GM19240 (cell line): ENCODE results near the gene TIMP2.
"Not testable (repeated sequence)": the region's sequence is repeated elsewhere in the genome, so short reads cannot be mapped to it uniquely, and the experiment has no call there.

Experiments used
- DNase-seq: peaks from one replicate; pipeline ENCODE4 v3.0.0; 2011; ENCODE audit warnings: low spot score; ENCODE audit not compliant: insufficient read length

Gene TIMP2

GRCh38 chr17:78890498-78890897, 34.7 kb downstream of the TIMP2 start:
- peak; percentile 56 for DNase-seq

- DNase-seq: not testable (repeated sequence)
These were observed 35.1 kb downstream of the TIMP2 start for GRCh38 chr17:78890096-78890495.

DNA sequence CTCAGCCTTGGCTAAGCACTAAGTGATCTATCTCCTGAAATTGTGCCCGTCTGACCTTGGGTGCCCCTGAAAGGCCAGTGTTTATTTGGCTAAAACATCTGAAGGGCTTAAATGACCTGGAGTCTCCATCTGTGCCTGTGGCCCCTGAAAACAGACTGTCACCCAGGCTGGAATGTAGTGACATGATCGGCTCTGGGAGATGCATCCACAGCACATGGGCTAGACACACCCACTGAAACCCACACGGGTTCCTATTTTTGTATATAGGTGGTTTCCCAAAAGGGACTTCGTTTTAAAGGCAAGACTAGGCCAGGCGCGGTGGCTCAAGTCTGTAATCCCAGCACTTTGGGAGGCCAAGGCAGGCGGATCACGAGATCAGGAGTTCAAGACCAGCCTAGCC, 35.7 kb downstream of the TIMP2 start:
- peak; percentile 43 for DNase-seq

- DNase-seq: no peak
These were observed 36.2 kb downstream of the TIMP2 start for GRCh38 chr17:78888941-78889518.

DNA sequence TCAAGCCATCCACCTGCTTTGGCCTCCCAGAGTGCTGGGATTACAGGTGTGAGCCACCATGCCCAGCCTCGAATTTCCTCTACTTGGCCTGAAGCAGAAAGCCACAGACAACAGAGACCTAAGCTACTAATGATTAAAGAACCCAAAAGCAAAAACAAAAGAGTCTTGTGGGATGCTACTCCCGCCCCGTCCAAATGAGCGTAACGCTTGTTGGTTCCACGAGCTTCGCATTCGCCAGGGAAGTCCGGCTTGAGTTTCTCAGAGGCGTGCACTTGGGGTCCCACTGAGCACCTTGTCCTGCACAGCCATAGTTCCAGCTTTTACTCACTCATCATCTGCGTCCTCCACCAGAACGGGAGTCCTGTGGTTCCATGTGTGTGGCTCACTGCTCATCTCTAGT, 38.2 kb downstream of the TIMP2 start:
- no peak for DNase-seq

- no peak for DNase-seq
These were observed 39.2 kb downstream of the TIMP2 start for GRCh38 chr17:78885956-78886355.

- DNase-seq: no peak
These were observed 40.1 kb downstream of the TIMP2 start for GRCh38 chr17:78884876-78885667.

- DNase-seq: no peak
These were observed 40.9 kb downstream of the TIMP2 start for GRCh38 chr17:78884148-78884825.

- DNase-seq: no peak
These were observed 41.6 kb downstream of the TIMP2 start for GRCh38 chr17:78883533-78884131.

GRCh38 chr17:78883089-78883532, 42.1 kb downstream of the TIMP2 start:
- DNase-seq: no peak

GRCh38 chr17:78882540-78883088, 42.6 kb downstream of the TIMP2 start:
- DNase-seq: no peak

DNA sequence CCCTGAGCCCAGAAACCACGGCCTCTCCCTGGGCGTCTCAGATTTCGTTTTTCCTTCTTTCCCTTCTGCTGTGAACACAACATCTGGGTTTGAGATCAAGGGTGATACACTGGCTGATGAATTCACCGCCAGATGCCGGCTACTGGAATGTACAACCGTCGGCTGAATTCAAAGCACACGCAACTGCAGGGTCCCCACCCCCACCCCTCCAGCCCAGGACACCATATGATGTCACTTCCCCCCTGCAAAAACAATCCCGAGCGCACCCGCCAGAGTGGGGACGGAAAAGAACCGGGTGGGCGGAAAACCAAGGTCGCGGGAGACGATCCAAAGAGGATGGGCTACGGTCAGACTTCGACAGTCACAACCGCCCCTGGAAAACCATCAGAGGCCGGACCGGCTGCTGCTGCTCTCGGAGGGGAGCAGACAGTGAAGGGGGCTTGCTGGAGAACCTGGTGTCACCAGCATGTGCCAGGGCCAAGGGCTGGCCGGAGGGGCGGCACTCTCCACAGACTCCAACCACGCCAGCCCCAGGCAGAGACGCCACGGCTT, 45.5 kb downstream of the TIMP2 start:
- DNase-seq: no peak

- no peak for DNase-seq
These were observed 46.2 kb downstream of the TIMP2 start for GRCh38 chr17:78878871-78879527.

DNA sequence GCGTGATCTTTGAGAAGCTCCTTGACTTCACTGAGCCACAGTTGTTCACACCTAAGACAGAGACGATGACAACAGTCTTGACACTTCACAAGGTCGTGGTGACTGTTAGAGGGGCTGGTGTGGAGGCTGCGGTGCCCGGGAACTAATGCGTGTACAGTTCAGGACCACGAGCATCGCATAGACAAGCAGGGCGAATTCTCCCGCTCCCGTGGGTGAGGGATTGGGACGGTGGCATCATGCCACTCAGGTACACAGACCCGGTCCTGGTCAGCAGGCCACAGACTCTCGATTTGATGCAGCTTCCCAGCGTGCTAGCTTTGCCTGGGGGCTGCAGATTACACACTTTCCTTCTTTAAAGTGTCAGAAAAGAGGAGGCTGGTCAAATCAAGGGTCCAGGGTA, 46.9 kb downstream of the TIMP2 start:
- no peak for DNase-seq

GRCh38 chr17:78876954-78877517, 48.2 kb downstream of the TIMP2 start:
- DNase-seq: not testable (repeated sequence)

DNA sequence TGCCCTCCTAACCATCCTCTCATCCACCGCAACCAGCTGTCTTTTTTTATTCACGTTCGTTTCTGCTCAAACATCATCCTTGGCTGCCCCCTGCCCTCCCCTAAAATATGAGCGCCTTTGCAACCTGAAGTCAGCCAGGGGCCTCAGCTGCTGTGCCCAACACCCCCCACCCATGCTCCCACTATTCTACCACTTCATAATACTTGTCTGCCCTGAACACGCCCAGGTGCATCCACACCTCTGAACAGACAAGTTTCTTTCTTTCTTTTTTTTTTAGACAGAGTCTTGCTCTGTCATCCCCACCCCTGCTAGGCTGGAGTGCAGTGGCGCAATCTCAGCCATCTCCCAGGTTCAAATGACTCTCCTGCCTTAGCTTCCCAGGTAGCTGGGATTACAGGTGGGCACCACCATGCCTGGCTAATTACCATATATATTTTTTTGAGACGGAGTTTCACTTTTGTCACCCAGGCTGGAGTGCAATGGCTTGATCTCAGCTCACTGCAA, 49.0 kb downstream of the TIMP2 start:
- no peak for DNase-seq

- no peak for DNase-seq
These were observed 49.7 kb downstream of the TIMP2 start for GRCh38 chr17:78875363-78876093.

DNA sequence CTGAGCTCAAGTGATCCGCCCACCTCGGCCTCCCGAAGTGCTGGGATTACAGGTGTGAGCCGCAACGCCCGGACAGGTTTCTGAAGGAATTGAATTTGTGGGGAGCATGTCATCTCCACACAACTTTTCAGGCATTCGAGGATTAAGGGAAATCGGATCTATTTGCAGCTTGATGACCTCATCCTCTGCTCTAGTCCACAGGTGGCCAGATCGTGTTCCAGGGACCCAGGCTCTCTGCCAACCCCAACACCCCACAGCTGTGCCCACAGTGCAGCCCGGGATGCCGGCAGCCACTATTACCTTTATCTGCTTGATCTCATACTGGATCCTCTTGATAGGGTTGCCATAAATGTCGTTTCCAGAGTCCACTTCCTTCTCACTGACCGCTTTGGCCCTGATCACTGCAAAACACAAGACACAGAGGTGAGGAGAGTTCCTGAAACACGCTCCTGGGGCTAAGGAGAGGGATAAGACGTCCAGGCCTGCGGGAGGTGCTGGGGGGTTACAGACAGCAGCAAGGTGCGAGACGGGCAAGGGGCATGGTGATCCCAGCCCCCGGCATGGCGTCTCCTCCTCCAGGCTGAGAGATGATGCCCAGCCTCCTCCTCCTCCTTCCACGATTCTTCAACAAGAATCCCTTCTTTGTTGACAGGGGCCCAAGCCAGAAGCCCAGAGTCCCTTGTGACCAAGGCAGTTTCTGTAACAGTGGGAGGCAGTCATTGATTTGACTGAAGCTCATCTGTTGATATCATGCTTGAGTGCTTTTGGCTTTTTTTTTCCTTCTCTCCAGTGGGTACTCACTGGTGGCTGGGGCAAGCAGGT, 51.5 kb downstream of the TIMP2 start:
- no peak for DNase-seq

DNA sequence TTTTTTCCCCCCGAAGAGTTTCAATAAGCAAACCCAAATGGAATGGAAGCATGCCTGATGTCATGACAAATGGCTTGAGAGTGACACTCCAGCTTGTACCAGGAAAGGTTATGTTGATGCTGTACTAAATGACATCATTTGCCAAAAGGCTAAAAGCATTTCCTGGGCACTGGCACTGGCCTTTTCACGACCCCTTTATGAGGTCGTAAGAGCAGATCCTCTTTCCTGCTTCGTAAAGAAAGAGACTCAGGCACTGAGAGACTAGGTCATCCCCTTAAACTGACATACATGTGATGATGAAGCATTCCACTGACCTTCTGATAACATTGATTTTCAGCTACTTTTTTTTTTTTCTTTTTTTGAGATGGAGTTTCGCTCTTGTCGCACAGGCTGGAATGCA, 52.7 kb downstream of the TIMP2 start:
- no peak for DNase-seq
